MCF 10A (cell line): ENCODE data around the gene POLR2J3. TPM values are rescaled to one million over a fixed set of nuclear protein-coding genes. Genes with fewer than 3 reads are reported as not detected.

Experiments
- total RNA-seq: library from RNA; stranded (reverse); gene quantifications from 2 replicates; pipeline ENCODE4 v1.2.3, GENCODE V29; 2022

POLR2J3 gene
- total RNA-seq, 1 experiment from 2014 or later: 34.1 TPM

Other genes starting within 250 kb of the POLR2J3 start
- gene SPDYE6, start 216.1 kb downstream of the POLR2J3 start, total RNA-seq: not detected in 2 replicates
- gene PRKRIP1, start 176.2 kb downstream of the POLR2J3 start, total RNA-seq: 32.7 and 36.8 TPM in 2 replicates
- 9.1 and 15.4 TPM in 2 replicates for gene ORAI2, start 139.0 kb downstream of the POLR2J3 start, total RNA-seq
- gene ALKBH4, start 107.7 kb downstream of the POLR2J3 start, total RNA-seq: 5.9 and 10.3 TPM in 2 replicates
- gene LRWD1, start 107.6 kb downstream of the POLR2J3 start, total RNA-seq: 15.6 and 18.9 TPM in 2 replicates
- gene POLR2J, start 93.7 kb downstream of the POLR2J3 start, total RNA-seq: 50.0 and 51.4 TPM in 2 replicates
- gene RASA4B, start 54.8 kb downstream of the POLR2J3 start, total RNA-seq: 0.70 and 0.81 TPM in 2 replicates
- gene UPK3BL2, start 28.9 kb downstream of the POLR2J3 start, total RNA-seq: 17.4 and 20.0 TPM in 2 replicates
- gene SPDYE2, start 21.4 kb downstream of the POLR2J3 start, total RNA-seq: 0.22 TPM in 1 of 2 replicates, not detected in the other
- gene RASA4, start 44.2 kb upstream of the POLR2J3 start, total RNA-seq: 2.1 and 4.0 TPM in 2 replicates
- gene UPK3BL1, start 70.2 kb upstream of the POLR2J3 start, total RNA-seq: 16.1 and 22.6 TPM in 2 replicates
- not detected in 2 replicates for gene SPDYE2B, start 77.7 kb upstream of the POLR2J3 start, total RNA-seq
- 10.1 and 13.8 TPM in 2 replicates for gene POLR2J2, start 99.1 kb upstream of the POLR2J3 start, total RNA-seq
- gene FAM185A, start 176.4 kb upstream of the POLR2J3 start, total RNA-seq: 8.9 and 12.0 TPM in 2 replicates